ENCODE data around the gene NT5E.

The NT5E gene

GRCh38 chr6:85416049-85416448 lies 33.8 kb upstream of the NT5E start:
- H3K4me3 ChIP-seq (ENCODE audit: low read depth, low read length, poor library complexity, severe bottlenecking), result no peak overlapping the region
- H4K20me1 ChIP-seq (ENCODE audit: insufficient read depth, low read length), result no peaks in the 10 kb centered on the region
- H3K4me2 ChIP-seq (ENCODE audit: low read length), result no peak overlapping the region
- H3F3A ChIP-seq (ENCODE audit: insufficient read depth, low read length), result no peaks in the 10 kb centered on the region
- H3K4me1 ChIP-seq (ENCODE audit: insufficient read depth, low read length, severe bottlenecking), result no peaks in the 10 kb centered on the region
- H3K79me2 ChIP-seq (ENCODE audit: insufficient read depth, low read length), result no peaks in the 10 kb centered on the region
- no peaks in the 10 kb centered on the region for H3K9me3 ChIP-seq (ENCODE audit: low read length)
- no peak for TF ChIP-seq EZH2 (IDR thresholded peaks at IDR 0.05; ENCODE audit: borderline replicate concordance, low read length)
- TF ChIP-seq, protein P1, sequence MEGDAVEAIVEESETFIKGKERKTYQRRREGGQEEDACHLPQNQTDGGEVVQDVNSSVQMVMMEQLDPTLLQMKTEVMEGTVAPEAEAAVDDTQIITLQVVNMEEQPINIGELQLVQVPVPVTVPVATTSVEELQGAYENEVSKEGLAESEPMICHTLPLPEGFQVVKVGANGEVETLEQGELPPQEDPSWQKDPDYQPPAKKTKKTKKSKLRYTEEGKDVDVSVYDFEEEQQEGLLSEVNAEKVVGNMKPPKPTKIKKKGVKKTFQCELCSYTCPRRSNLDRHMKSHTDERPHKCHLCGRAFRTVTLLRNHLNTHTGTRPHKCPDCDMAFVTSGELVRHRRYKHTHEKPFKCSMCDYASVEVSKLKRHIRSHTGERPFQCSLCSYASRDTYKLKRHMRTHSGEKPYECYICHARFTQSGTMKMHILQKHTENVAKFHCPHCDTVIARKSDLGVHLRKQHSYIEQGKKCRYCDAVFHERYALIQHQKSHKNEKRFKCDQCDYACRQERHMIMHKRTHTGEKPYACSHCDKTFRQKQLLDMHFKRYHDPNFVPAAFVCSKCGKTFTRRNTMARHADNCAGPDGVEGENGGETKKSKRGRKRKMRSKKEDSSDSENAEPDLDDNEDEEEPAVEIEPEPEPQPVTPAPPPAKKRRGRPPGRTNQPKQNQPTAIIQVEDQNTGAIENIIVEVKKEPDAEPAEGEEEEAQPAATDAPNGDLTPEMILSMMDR (IDR thresholded peaks at IDR 0.05; ENCODE audit: low read length), result no peak
- no peak overlapping the region for H2AFZ ChIP-seq (ENCODE audit: low read length)
- H3K9ac ChIP-seq (ENCODE audit: low read length), result no peak overlapping the region
- no peaks in the 10 kb centered on the region for H3K36me3 ChIP-seq (ENCODE audit: insufficient read depth, low read length)
- H3K27me3 ChIP-seq (ENCODE audit: insufficient read depth, low read length), result no peaks in the 10 kb centered on the region
- no peak overlapping the region for H3K27ac ChIP-seq (ENCODE audit: low read depth, low read length, poor library complexity, severe bottlenecking)
- H3K9me2 ChIP-seq (ENCODE audit: low read depth, low read length), result no peaks in the 10 kb centered on the region

DNA sequence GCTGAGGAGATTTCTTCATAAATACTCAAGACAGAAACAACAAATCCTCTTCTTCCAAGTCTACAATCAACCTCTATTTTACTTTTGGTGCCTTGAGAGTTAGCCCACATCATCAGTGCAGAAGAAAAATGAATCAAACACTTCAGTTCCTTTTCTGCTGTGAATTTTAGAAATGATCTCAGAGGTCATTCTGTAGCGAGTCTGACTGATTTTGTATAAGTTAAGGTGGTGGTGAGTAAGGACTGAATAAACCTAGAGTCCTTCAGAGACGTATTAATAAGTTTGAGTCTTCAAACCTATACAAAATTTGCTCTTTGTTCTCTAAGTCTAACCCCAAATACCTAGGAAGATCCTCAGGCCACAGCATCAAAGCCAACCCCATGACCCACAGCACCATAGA lies 33.1 kb upstream of the NT5E start:
- no peaks in the 10 kb centered on the region for H3K9me3 ChIP-seq (ENCODE audit: low read length)
- no peaks in the 10 kb centered on the region for H3F3A ChIP-seq (ENCODE audit: insufficient read depth, low read length)
- H3K27me3 ChIP-seq (ENCODE audit: insufficient read depth, low read length), result no peaks in the 10 kb centered on the region
- no peak overlapping the region for H3K4me3 ChIP-seq (ENCODE audit: low read depth, low read length, poor library complexity, severe bottlenecking)
- no peaks in the 10 kb centered on the region for H3K36me3 ChIP-seq (ENCODE audit: insufficient read depth, low read length)
- no peak for TF ChIP-seq EZH2 (IDR thresholded peaks at IDR 0.05; ENCODE audit: borderline replicate concordance, low read length)
- TF ChIP-seq, protein P1 (IDR thresholded peaks at IDR 0.05; ENCODE audit: low read length), result no peak
- no peaks in the 10 kb centered on the region for H3K4me1 ChIP-seq (ENCODE audit: insufficient read depth, low read length, severe bottlenecking)
- H3K9me2 ChIP-seq (ENCODE audit: low read depth, low read length), result no peaks in the 10 kb centered on the region
- no peaks in the 10 kb centered on the region for H4K20me1 ChIP-seq (ENCODE audit: insufficient read depth, low read length)
- H3K79me2 ChIP-seq (ENCODE audit: insufficient read depth, low read length), result no peaks in the 10 kb centered on the region
- H3K9ac ChIP-seq (ENCODE audit: low read length), result no peak overlapping the region
- no peak overlapping the region for H3K27ac ChIP-seq (ENCODE audit: low read depth, low read length, poor library complexity, severe bottlenecking)
- H2AFZ ChIP-seq (ENCODE audit: low read length), result no peak overlapping the region
- H3K4me2 ChIP-seq (ENCODE audit: low read length), result no peak overlapping the region

DNA sequence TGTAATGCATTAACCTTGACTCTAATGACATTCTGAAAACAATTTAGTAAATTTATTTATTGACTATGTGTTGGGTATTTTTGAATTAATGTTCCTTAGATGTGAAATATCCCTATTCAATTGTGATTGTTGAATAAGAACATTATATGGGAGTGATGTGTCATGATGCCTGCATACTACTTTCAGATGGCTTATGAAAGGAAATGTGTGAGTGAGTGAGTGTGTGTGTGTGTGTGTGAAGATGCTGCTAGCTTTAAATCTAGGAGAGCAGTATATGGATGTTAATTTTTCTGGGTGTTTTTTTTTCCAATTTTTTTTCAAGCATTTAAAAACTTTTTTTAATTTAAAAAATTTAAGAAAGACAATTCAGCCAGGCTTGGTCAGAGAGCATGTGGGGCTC lies 32.5 kb upstream of the NT5E start:
- H3K9me2 ChIP-seq (ENCODE audit: low read depth, low read length), result no peaks in the 10 kb centered on the region
- no peaks in the 10 kb centered on the region for H3K4me1 ChIP-seq (ENCODE audit: insufficient read depth, low read length, severe bottlenecking)
- H3F3A ChIP-seq (ENCODE audit: insufficient read depth, low read length), result no peaks in the 10 kb centered on the region
- H3K4me3 ChIP-seq (ENCODE audit: low read depth, low read length, poor library complexity, severe bottlenecking), result no peak overlapping the region
- no peaks in the 10 kb centered on the region for H3K9me3 ChIP-seq (ENCODE audit: low read length)
- no peaks in the 10 kb centered on the region for H3K36me3 ChIP-seq (ENCODE audit: insufficient read depth, low read length)
- no peak overlapping the region for H2AFZ ChIP-seq (ENCODE audit: low read length)
- H3K79me2 ChIP-seq (ENCODE audit: insufficient read depth, low read length), result no peaks in the 10 kb centered on the region
- no peaks in the 10 kb centered on the region for H3K27me3 ChIP-seq (ENCODE audit: insufficient read depth, low read length)
- H3K27ac ChIP-seq (ENCODE audit: low read depth, low read length, poor library complexity, severe bottlenecking), result no peak overlapping the region
- H4K20me1 ChIP-seq (ENCODE audit: insufficient read depth, low read length), result no peaks in the 10 kb centered on the region
- TF ChIP-seq, protein P1 (IDR thresholded peaks at IDR 0.05; ENCODE audit: low read length), result no peak
- no peak for TF ChIP-seq EZH2 (IDR thresholded peaks at IDR 0.05; ENCODE audit: borderline replicate concordance, low read length)
- no peak overlapping the region for H3K9ac ChIP-seq (ENCODE audit: low read length)
- H3K4me2 ChIP-seq (ENCODE audit: low read length), result no peak overlapping the region

Data from OCI-LY1 (cell line).